Neural cell (in vitro differentiated cells): ENCODE measurements around the gene SH3RF2.

Experiments used
- EP300 ChIP-seq: fragments of 450-650 bp; conservative IDR thresholded peaks from 2 replicates; pipeline ENCODE4 v1.6.1; 2014; ENCODE audit warnings: antibody characterized with exemption, mild to moderate bottlenecking, moderate library complexity; ENCODE audit not compliant: poor library complexity, severe bottlenecking
- EZH2 ChIP-seq: fragments of 200-600, 300-800 bp; shearing (Covaris generic), sonication (generic); IDR thresholded peaks from 2 replicates; pipeline ENCODE4 v1.6.1; 2014; ENCODE audit warnings: antibody characterized with exemption, low read length, borderline replicate concordance, mild to moderate bottlenecking; ENCODE audit not compliant: insufficient read depth, poor library complexity, severe bottlenecking
- REST ChIP-seq: IDR thresholded peaks from 2 replicates; pipeline ENCODE4 v1.6.1; 2012; ENCODE audit warnings: borderline replicate concordance
- TF ChIP-seq, protein P1 (sequence below): fragments of 450-650 bp; IDR thresholded peaks from 2 replicates; pipeline ENCODE4 v1.5.1; 2014; ENCODE audit warnings: antibody characterized with exemption, mild to moderate bottlenecking, moderate library complexity; ENCODE audit not compliant: poor library complexity, severe bottlenecking

GRCh38 chr5:146068977-146069779 is 132.8 kb downstream of the SH3RF2 start:
- TF ChIP-seq EP300 (no peak), REST (no peak), EZH2 (no peak)
- TF ChIP-seq, protein P1, sequence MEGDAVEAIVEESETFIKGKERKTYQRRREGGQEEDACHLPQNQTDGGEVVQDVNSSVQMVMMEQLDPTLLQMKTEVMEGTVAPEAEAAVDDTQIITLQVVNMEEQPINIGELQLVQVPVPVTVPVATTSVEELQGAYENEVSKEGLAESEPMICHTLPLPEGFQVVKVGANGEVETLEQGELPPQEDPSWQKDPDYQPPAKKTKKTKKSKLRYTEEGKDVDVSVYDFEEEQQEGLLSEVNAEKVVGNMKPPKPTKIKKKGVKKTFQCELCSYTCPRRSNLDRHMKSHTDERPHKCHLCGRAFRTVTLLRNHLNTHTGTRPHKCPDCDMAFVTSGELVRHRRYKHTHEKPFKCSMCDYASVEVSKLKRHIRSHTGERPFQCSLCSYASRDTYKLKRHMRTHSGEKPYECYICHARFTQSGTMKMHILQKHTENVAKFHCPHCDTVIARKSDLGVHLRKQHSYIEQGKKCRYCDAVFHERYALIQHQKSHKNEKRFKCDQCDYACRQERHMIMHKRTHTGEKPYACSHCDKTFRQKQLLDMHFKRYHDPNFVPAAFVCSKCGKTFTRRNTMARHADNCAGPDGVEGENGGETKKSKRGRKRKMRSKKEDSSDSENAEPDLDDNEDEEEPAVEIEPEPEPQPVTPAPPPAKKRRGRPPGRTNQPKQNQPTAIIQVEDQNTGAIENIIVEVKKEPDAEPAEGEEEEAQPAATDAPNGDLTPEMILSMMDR: no peak
